Measurements from ENCODE around the gene B4GALT4.

DNA sequence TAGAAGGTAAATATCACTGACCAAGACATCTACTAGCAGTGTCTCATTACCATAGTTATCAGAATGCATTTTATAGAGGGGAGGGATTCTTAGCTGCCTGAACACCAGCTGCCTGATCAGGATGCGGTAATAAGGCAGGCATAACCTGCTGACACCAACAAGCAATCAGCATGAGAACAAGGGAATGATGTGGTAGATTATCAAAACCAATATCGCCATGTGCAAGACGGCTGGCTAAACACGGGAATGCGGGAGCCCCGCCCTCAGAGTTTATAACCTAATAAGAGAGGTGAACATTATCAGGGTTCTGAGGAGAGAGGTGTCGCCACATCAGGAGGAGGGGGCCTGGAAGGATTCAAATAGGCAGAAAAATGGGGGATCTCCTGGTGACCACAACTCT, 20.5 kb downstream of the B4GALT4 start:
- TF ChIP-seq CTCF (conservative IDR thresholded peaks at IDR 0.05 in 1 of 2, IDR thresholded peaks at IDR 0.05 in 1 of 2; ENCODE audit: extremely low read depth in 1 of 2, insufficient read depth in 1 of 2, low read depth in 1 of 2, low read length in 2 of 2), result no peak
- no peak for TF ChIP-seq EZH2 (IDR thresholded peaks at IDR 0.05; ENCODE audit: borderline replicate concordance, low read length)
